Hepatocyte (in vitro differentiated cells): ENCODE results near the gene ACSL3. TPM values are rescaled to one million over a fixed set of nuclear protein-coding genes. Genes with fewer than 3 reads are reported as not detected.

Experiments
- DNase-seq: peaks from one replicate; pipeline ENCODE4 v3.0.0-alpha.2; 2016; ENCODE audit warnings: low spot score
- H2AFZ ChIP-seq: fragments of 200-600 bp; sonication (generic); 2 replicates; pipeline ENCODE4 v1.6.0; 2016; ENCODE audit warnings: antibody characterized with exemption, mild to moderate bottlenecking
- H3K27ac ChIP-seq: fragments of 200-600 bp; sonication (generic); 2 replicates; pipeline ENCODE4 v1.5.1; 2016; ENCODE audit warnings: mild to moderate bottlenecking
- H3K27me3 ChIP-seq: fragments of 200-600 bp; sonication (generic); 2 replicates; pipeline ENCODE4 v1.6.1; 2016
- H3K36me3 ChIP-seq: fragments of 200-600 bp; sonication (generic); replicated peaks from 2 replicates; pipeline ENCODE4 v1.5.1; 2016; ENCODE audit warnings: low read depth; ENCODE audit not compliant: insufficient read depth
- H3K4me1 ChIP-seq: fragments of 200-600 bp; sonication (generic); 2 replicates; pipeline ENCODE4 v1.5.1; 2016; ENCODE audit warnings: mild to moderate bottlenecking, moderate library complexity; ENCODE audit not compliant: insufficient read depth
- H3K4me2 ChIP-seq: fragments of 200-600 bp; sonication (generic); 2 replicates; pipeline ENCODE4 v1.6.0; 2016
- H3K4me3 ChIP-seq: fragments of 200-600 bp; sonication (generic); 2 replicates; pipeline ENCODE4 v1.5.1; 2016; ENCODE audit warnings: mild to moderate bottlenecking
- H3K79me2 ChIP-seq: fragments of 200-600 bp; sonication (generic); 2 replicates; pipeline ENCODE4 v1.6.0; 2017; ENCODE audit warnings: mild to moderate bottlenecking
- H3K9me2 ChIP-seq: fragments of 200-600 bp; sonication (generic); replicated peaks from 2 replicates; pipeline ENCODE4 v1.6.0; 2017; ENCODE audit warnings: mild to moderate bottlenecking; ENCODE audit not compliant: insufficient read depth
- H3K9me3 ChIP-seq: fragments of 200-600 bp; sonication (generic); 2 replicates; pipeline ENCODE4 v1.5.1; 2016; ENCODE audit warnings: low read depth, mild to moderate bottlenecking
- H4K20me1 ChIP-seq: fragments of 200-600 bp; sonication (generic); 2 replicates; pipeline ENCODE4 v1.6.0; 2016; ENCODE audit warnings: mild to moderate bottlenecking; ENCODE audit not compliant: insufficient read depth, poor library complexity, severe bottlenecking
- EZH2 ChIP-seq: fragments of 200-600 bp; sonication (generic); IDR thresholded peaks from 2 replicates; pipeline ENCODE4 v1.6.1; 2016; ENCODE audit warnings: antibody characterized with exemption, mild to moderate bottlenecking, borderline replicate concordance
- EZH2phosphoT487 ChIP-seq: fragments of 200-600 bp; sonication (generic); IDR thresholded peaks from one replicate; pipeline ENCODE4 v1.6.1; 2018; ENCODE audit warnings: antibody characterized with exemption, mild to moderate bottlenecking, low read depth, moderate library complexity; ENCODE audit not compliant: unreplicated experiment, severe bottlenecking
- WGBS: methylation state at CpG from one replicate; pipeline ENCODE4 v1.1.6; 2016; ENCODE audit warnings: low lambda C conversion rate; ENCODE audit errors: missing lambda C conversion rate; 5-methylcytosine and 5-hydroxymethylcytosine counted together
- polyA plus RNA-seq: library from polyadenylated mRNA; unstranded; fragments of >200 nt; fragmentation: Nextera tagmentation; extraction: Ambion mirVana; gene quantifications from 2 replicates; pipeline ENCODE4 v1.2.1, GENCODE V29; 2016
- total RNA-seq: library from RNA; depleted of rRNA; stranded (reverse); fragments of >200 nt; gene quantifications from 2 replicates; pipeline ENCODE4 v1.2.3, GENCODE V29; 2014
- TF ChIP-seq, protein P1 (sequence below): fragments of 200-600 bp; sonication (generic); IDR thresholded peaks from 2 replicates; pipeline ENCODE4 v1.5.1; 2016; ENCODE audit warnings: antibody characterized with exemption, mild to moderate bottlenecking; ENCODE audit not compliant: poor library complexity

ACSL3 gene
- total and polyA plus RNA-seq, 2 experiments from 2014 or later, result 82.1 to 133 TPM

DNA sequence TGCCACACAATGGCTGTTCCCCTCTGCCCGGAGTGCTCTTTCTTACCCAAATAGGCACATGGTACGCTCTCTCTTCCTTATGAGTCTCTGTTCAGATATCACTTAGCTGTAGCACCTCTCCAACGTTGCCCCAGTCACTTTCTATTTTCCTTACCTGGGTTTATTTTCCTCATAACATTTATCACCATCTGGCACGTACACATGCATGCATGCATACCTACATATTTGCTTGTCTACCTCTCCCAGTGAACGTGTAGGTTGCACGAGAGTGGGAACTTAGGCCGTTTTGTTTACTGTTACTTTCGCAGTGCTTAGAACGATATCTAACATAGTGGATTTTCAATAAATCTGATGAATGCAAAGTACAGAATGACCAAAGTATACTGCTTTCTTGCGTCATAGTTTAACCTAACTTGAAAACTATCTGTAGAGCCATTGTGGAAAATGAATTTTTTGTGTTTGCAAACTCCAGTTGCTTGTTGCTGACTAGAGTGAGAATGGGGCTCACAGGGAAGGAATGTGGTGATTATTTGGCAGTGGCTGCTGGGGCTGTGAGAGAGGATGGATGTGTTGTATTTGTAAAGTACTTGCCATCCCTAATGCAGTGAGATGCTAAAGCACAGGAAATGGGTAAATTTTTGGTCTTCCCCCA lies 47.1 kb downstream of the ACSL3 start:
- TF ChIP-seq EZH2 (no peak), EZH2phosphoT487 (no peak)
- TF ChIP-seq, protein P1, sequence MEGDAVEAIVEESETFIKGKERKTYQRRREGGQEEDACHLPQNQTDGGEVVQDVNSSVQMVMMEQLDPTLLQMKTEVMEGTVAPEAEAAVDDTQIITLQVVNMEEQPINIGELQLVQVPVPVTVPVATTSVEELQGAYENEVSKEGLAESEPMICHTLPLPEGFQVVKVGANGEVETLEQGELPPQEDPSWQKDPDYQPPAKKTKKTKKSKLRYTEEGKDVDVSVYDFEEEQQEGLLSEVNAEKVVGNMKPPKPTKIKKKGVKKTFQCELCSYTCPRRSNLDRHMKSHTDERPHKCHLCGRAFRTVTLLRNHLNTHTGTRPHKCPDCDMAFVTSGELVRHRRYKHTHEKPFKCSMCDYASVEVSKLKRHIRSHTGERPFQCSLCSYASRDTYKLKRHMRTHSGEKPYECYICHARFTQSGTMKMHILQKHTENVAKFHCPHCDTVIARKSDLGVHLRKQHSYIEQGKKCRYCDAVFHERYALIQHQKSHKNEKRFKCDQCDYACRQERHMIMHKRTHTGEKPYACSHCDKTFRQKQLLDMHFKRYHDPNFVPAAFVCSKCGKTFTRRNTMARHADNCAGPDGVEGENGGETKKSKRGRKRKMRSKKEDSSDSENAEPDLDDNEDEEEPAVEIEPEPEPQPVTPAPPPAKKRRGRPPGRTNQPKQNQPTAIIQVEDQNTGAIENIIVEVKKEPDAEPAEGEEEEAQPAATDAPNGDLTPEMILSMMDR, result no peak
- 86% methylated on average over 10 of the region's 10 CpGs for WGBS
- no peak overlapping the region for H2AFZ ChIP-seq
- H3K9me3 ChIP-seq, result no peaks in the 10 kb centered on the region
- no peak overlapping the region for H3K27ac ChIP-seq
- H3K4me1 ChIP-seq, result no peaks in the 10 kb centered on the region
- no peak overlapping the region for H3K4me2 ChIP-seq
- no peaks in the 10 kb centered on the region for H3K36me3 ChIP-seq
- H4K20me1 ChIP-seq, result peaks cover 60% of the 10 kb centered on the region
- H3K4me3 ChIP-seq, result no peak overlapping the region
- peaks cover 90% of the 10 kb centered on the region for H3K79me2 ChIP-seq
- no peaks in the 10 kb centered on the region for H3K9me2 ChIP-seq
- no peaks in the 10 kb centered on the region for H3K27me3 ChIP-seq
- no peak for DNase-seq

DNA sequence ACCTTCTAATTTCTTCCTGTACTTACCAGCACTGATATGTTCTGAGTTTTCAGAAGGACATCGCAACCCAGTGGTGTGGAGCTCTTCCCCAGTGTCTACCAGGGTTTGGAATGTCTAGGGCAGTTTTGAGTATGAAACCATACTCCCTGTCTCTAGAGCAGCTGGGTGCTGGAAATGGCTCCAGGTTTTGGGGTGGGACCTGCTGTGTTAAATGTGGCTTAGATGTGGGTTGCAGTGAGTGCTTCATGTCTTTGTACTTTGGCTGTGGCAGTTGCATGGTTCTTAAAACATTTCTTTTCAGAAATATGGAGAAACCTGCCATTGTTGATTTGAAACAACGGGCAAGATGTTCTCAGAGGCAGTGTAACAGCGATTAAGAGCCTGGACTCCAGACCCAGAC lies 48.5 kb downstream of the ACSL3 start:
- 99% methylated on average over 3 of the region's 3 CpGs for WGBS

DNA sequence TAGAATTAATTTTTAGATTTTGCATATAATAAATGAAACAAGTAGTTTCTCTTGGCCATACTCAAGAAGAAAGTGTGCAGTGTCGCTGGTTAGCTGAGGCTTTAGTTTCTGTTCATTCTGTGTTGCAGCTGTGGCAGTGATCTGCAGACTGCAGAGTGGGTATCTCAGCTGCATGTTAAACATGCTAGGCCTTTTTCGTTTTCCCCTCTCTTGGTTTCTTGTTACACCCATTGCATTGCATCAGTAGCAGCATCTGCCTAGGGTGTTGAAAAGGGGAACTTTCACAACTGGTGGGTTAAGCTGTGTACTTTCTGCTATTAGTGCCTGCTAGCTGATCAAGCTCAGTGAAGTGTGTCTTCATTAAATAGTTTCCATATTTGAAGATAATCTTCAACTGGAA lies 51.3 kb downstream of the ACSL3 start:
- Histone ChIP-seq H3K4me2 (no peak overlapping the region), H3K36me3 (no peaks in the 10 kb centered on the region), H4K20me1 (peaks cover 47% of the 10 kb centered on the region), H3K9me2 (no peaks in the 10 kb centered on the region), H3K4me3 (no peak overlapping the region), H2AFZ (no peak overlapping the region), H3K27me3 (no peaks in the 10 kb centered on the region), H3K27ac (no peak overlapping the region), H3K79me2 (peaks cover 89% of the 10 kb centered on the region), H3K4me1 (peaks cover 7% of the 10 kb centered on the region), H3K9me3 (no peaks in the 10 kb centered on the region)
- TF ChIP-seq, protein P1, result no peak
- TF ChIP-seq EZH2 (no peak), EZH2phosphoT487 (no peak)
- DNase-seq, result no peak
- WGBS, result 64% methylated on average over 2 of the region's 2 CpGs

More for the DNA sequence above, 48.5 kb downstream of the ACSL3 start:
- no peak overlapping the region for H2AFZ ChIP-seq
- no peaks in the 10 kb centered on the region for H3K9me2 ChIP-seq
- DNase-seq, result no peak
- no peak overlapping the region for H3K4me3 ChIP-seq
- no peaks in the 10 kb centered on the region for H3K36me3 ChIP-seq
- H3K79me2 ChIP-seq, result peaks cover 95% of the 10 kb centered on the region
- no peak overlapping the region for H3K4me2 ChIP-seq
- H4K20me1 ChIP-seq, result peaks cover 51% of the 10 kb centered on the region
- no peak overlapping the region for H3K27ac ChIP-seq
- H3K9me3 ChIP-seq, result no peaks in the 10 kb centered on the region
- H3K27me3 ChIP-seq, result no peaks in the 10 kb centered on the region
- TF ChIP-seq EZH2phosphoT487, result no peak
- TF ChIP-seq EZH2, result no peak
- TF ChIP-seq, protein P1, result no peak
- H3K4me1 ChIP-seq, result no peaks in the 10 kb centered on the region

DNA sequence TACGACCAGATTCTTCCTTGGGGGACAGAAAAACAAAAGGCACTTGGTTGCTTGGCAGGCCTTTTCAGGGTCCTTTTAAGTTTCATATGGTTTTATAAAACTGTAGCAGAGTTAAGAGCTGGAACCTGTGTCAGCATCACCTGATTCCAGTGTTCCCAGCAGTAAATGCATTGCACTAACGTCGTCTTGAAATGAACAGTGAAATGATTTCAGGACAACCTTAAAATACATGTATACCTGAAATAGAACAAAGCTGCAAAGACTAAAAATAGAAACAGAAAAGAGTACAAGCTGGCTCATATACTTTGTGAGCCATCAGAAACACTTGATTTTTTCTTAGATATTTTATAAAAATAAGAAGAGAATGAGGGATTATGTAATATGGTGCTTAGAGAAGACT lies 51.9 kb downstream of the ACSL3 start:
- H2AFZ ChIP-seq, result no peak overlapping the region
- 91% methylated on average over 3 of the region's 3 CpGs for WGBS
- H3K27me3 ChIP-seq, result no peaks in the 10 kb centered on the region
- no peak for DNase-seq
- H3K27ac ChIP-seq, result no peak overlapping the region
- H3K79me2 ChIP-seq, result peaks cover 88% of the 10 kb centered on the region
- peaks cover 41% of the 10 kb centered on the region for H4K20me1 ChIP-seq
- H3K9me3 ChIP-seq, result no peaks in the 10 kb centered on the region
- H3K4me2 ChIP-seq, result no peak overlapping the region
- H3K4me3 ChIP-seq, result no peak overlapping the region
- no peaks in the 10 kb centered on the region for H3K9me2 ChIP-seq
- H3K4me1 ChIP-seq, result peaks cover 7% of the 10 kb centered on the region
- H3K36me3 ChIP-seq, result no peaks in the 10 kb centered on the region
- no peak for TF ChIP-seq EZH2
- TF ChIP-seq, protein P1, result no peak
- no peak for TF ChIP-seq EZH2phosphoT487
